Neural progenitor cell (in vitro differentiated cells): ENCODE data around the gene PTP4A2. TPM values are rescaled to one million over a fixed set of nuclear protein-coding genes. Genes with fewer than 3 reads are reported as not detected.

Source experiments
- DNase-seq: peaks from one replicate; pipeline ENCODE4 v3.0.0-alpha.2; 2016; ENCODE audit warnings: low spot score
- H2AFZ ChIP-seq: fragments of 200-600 bp; sonication (generic); replicated peaks from 2 replicates; pipeline ENCODE4 v1.6.1; 2016; ENCODE audit warnings: antibody characterized with exemption
- H3F3A ChIP-seq: fragments of 200-600 bp; sonication (generic); 2 replicates; pipeline ENCODE4 v1.6.1; 2016; ENCODE audit warnings: antibody characterized with exemption, low read depth
- H3K27ac ChIP-seq: fragments of 200-600 bp; sonication (generic); 2 replicates; pipeline ENCODE4 v1.5.1; 2016; ENCODE audit warnings: mild to moderate bottlenecking
- H3K27me3 ChIP-seq: fragments of 200-600 bp; sonication (generic); 2 replicates; pipeline ENCODE4 v1.6.1; 2016; ENCODE audit warnings: mild to moderate bottlenecking, moderate library complexity
- H3K36me3 ChIP-seq: fragments of 200-600 bp; sonication (generic); 2 replicates; pipeline ENCODE4 v1.5.1; 2016
- H3K4me1 ChIP-seq: fragments of 200-600 bp; sonication (generic); 2 replicates; pipeline ENCODE4 v1.6.1; 2016; ENCODE audit warnings: mixed run types
- H3K4me2 ChIP-seq: fragments of 200-600 bp; sonication (generic); 2 replicates; pipeline ENCODE4 v1.6.1; 2016
- H3K4me3 ChIP-seq: fragments of 200-600 bp; sonication (generic); 2 replicates; pipeline ENCODE4 v1.5.1; 2016
- H3K79me2 ChIP-seq: fragments of 200-600 bp; sonication (generic); 2 replicates; pipeline ENCODE4 v1.6.1; 2016; ENCODE audit warnings: low read depth
- H3K9ac ChIP-seq: fragments of 200-600 bp; sonication (generic); 2 replicates; pipeline ENCODE4 v1.6.1; 2016
- H3K9me3 ChIP-seq: fragments of 200-600 bp; sonication (generic); 2 replicates; pipeline ENCODE4 v1.5.1; 2016; ENCODE audit warnings: low read depth
- H4K20me1 ChIP-seq: fragments of 200-600 bp; sonication (generic); 2 replicates; pipeline ENCODE4 v1.6.1; 2016; ENCODE audit warnings: low read depth
- H3K27ac Mint-ChIP-seq: 3 replicates; pipeline ENCODE4 v1.8.0; 2021; ENCODE audit warnings: mixed read lengths
- H3K27me3 Mint-ChIP-seq: 2 replicates; pipeline ENCODE4 v1.8.0; 2022; ENCODE audit warnings: low read depth, mild to moderate bottlenecking, inconsistent platforms, moderate library complexity, mixed read lengths; ENCODE audit not compliant: insufficient read depth
- H3K36me3 Mint-ChIP-seq: 3 replicates; pipeline ENCODE4 v1.8.0; 2021; ENCODE audit warnings: mixed read lengths
- H3K4me1 Mint-ChIP-seq: 3 replicates; pipeline ENCODE4 v1.8.0; 2021; ENCODE audit warnings: mixed read lengths
- H3K4me3 Mint-ChIP-seq: 3 replicates; pipeline ENCODE4 v1.8.0; 2021; ENCODE audit warnings: mild to moderate bottlenecking, moderate library complexity, mixed read lengths
- H3K9me3 Mint-ChIP-seq: 3 replicates; pipeline ENCODE4 v1.8.0; 2020; ENCODE audit warnings: mixed read lengths
- EZH2 ChIP-seq: fragments of 200-600 bp; sonication (generic); IDR thresholded peaks from 2 replicates; pipeline ENCODE4 v1.6.1; 2017; ENCODE audit warnings: antibody characterized with exemption, mild to moderate bottlenecking, moderate library complexity
- EZH2phosphoT487 ChIP-seq: fragments of 200-600 bp; sonication (generic); IDR thresholded peaks from 2 replicates; pipeline ENCODE4 v1.6.1; 2017; ENCODE audit warnings: antibody characterized with exemption
- total RNA-seq: library from RNA; depleted of rRNA; stranded (reverse); fragments of >200 nt; gene quantifications from 2 replicates; pipeline ENCODE4 v1.2.3, GENCODE V29; 2015; ENCODE audit warnings: low replicate concordance
- TF ChIP-seq, protein P1 (sequence below): fragments of 200-600 bp; sonication (generic); IDR thresholded peaks from 2 replicates; pipeline ENCODE4 v1.5.1; 2017; ENCODE audit warnings: antibody characterized with exemption, mild to moderate bottlenecking

PTP4A2 gene
- total RNA-seq, 1 donor from 2014 or later = 540 TPM

DNA sequence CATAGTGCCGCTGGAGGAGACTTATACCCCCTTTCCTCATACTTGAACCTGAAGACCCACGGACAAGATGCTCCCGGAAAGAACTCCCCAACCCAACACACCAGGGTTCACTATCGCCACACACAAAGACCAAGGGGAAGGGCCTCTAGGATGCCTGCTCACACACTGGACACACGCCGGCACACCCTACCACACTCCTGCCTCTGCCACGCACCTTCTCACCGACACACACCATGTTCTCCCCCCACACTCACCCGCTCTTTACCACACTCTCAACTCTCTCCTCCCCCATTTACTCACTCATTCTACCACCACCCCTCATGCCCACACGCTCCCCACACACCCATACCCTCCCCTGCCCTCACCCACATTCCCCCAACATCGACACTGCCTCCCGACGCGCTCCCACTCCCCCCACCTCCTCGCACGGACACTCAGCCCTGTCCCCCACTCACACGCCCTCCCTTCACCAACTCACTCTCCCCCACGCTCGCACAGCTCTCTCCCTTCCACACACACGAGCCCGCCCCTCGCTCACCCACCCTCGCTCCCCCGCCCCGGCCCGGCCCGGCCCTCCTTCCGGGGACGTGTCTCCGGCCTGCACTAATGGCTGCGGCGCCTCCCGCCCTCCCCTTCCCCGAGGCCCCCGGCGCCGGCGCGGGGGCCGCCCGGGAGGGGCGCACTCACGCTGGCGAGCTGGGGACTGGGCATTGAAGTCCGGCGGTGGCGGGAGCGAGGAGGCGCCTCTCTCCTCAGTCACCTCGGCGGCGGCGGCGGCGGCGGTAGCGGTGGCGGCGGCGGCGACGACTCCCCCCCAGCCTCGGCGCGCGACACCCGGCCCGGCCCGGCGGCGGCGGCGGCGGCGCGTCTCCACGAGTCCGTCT lies 626 bp downstream of the PTP4A2 start:
- Histone ChIP-seq H3K9ac (peak overlapping the region; percentile 48), H2AFZ (no peak overlapping the region), H3K27ac (peak overlapping the region; percentile 71), H4K20me1 (peaks cover 53% of the 10 kb centered on the region), H3F3A (peaks cover 60% of the 10 kb centered on the region), H3K9me3 (no peaks in the 10 kb centered on the region), H3K4me2 (peak overlapping the region; percentile 86), H3K27me3 (no peaks in the 10 kb centered on the region), H3K36me3 (no peaks in the 10 kb centered on the region), H3K79me2 (peaks cover 53% of the 10 kb centered on the region), H3K4me3 (peak overlapping the region; percentile 97), H3K4me1 (peaks cover 40% of the 10 kb centered on the region)
- peaks cover 58% of the 10 kb centered on the region for H3K4me1 Mint-ChIP-seq
- TF ChIP-seq EZH2 (no peak), EZH2phosphoT487 (no peak)
- TF ChIP-seq, protein P1, sequence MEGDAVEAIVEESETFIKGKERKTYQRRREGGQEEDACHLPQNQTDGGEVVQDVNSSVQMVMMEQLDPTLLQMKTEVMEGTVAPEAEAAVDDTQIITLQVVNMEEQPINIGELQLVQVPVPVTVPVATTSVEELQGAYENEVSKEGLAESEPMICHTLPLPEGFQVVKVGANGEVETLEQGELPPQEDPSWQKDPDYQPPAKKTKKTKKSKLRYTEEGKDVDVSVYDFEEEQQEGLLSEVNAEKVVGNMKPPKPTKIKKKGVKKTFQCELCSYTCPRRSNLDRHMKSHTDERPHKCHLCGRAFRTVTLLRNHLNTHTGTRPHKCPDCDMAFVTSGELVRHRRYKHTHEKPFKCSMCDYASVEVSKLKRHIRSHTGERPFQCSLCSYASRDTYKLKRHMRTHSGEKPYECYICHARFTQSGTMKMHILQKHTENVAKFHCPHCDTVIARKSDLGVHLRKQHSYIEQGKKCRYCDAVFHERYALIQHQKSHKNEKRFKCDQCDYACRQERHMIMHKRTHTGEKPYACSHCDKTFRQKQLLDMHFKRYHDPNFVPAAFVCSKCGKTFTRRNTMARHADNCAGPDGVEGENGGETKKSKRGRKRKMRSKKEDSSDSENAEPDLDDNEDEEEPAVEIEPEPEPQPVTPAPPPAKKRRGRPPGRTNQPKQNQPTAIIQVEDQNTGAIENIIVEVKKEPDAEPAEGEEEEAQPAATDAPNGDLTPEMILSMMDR = no peak
- H3K9me3 Mint-ChIP-seq = no peaks in the 10 kb centered on the region
- H3K36me3 Mint-ChIP-seq = no peaks in the 10 kb centered on the region
- DNase-seq = peak; percentile 82
- no peaks in the 10 kb centered on the region for H3K27me3 Mint-ChIP-seq
- peak overlapping the region; percentile 74 for H3K27ac Mint-ChIP-seq
- H3K4me3 Mint-ChIP-seq = peak overlapping the region; percentile 99

DNA sequence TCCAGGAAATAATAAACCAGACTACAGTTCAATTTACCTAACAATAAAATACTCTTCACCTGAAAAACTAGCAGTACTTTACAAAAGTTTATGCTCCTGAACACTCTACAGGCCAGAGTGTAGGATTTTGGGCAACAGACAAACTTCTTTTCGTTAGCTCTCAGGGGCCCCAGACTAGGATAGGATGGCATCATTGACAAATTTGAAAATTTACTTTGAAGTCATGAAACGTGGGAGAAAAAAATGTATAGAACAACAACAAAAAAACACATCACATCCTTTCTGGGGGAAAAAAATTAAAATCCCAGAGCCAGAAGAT lies 1.2 kb downstream of the PTP4A2 start:
- Mint-ChIP-seq H3K27ac (peak overlapping the region; percentile 74), H3K4me3 (peak overlapping the region; percentile 99), H3K4me1 (peaks cover 58% of the 10 kb centered on the region), H3K36me3 (no peaks in the 10 kb centered on the region), H3K9me3 (no peaks in the 10 kb centered on the region), H3K27me3 (no peaks in the 10 kb centered on the region)
- Histone ChIP-seq H3K4me3 (peak overlapping the region; percentile 97), H3K9me3 (no peaks in the 10 kb centered on the region), H3K4me2 (peak overlapping the region; percentile 86), H3K79me2 (peaks cover 59% of the 10 kb centered on the region), H3K4me1 (peaks cover 40% of the 10 kb centered on the region), H2AFZ (no peak overlapping the region), H3K9ac (peak overlapping the region; percentile 48), H3F3A (peaks cover 55% of the 10 kb centered on the region), H4K20me1 (peaks cover 59% of the 10 kb centered on the region), H3K36me3 (no peaks in the 10 kb centered on the region), H3K27me3 (no peaks in the 10 kb centered on the region), H3K27ac (no peak overlapping the region)
- TF ChIP-seq EZH2phosphoT487 = no peak
- DNase-seq = no peak

- Histone ChIP-seq H2AFZ (no peak overlapping the region), H3K4me2 (peak overlapping the region; percentile 86), H3K4me3 (peak overlapping the region; percentile 97), H3K27me3 (no peaks in the 10 kb centered on the region), H3K79me2 (peaks cover 64% of the 10 kb centered on the region), H4K20me1 (peaks cover 64% of the 10 kb centered on the region), H3K27ac (no peak overlapping the region), H3K9ac (peak overlapping the region; percentile 48), H3F3A (peaks cover 54% of the 10 kb centered on the region), H3K9me3 (no peaks in the 10 kb centered on the region), H3K36me3 (no peaks in the 10 kb centered on the region), H3K4me1 (peaks cover 43% of the 10 kb centered on the region)
- Mint-ChIP-seq H3K9me3 (no peaks in the 10 kb centered on the region), H3K36me3 (no peaks in the 10 kb centered on the region), H3K4me3 (peak overlapping the region; percentile 99), H3K4me1 (peaks cover 62% of the 10 kb centered on the region), H3K27me3 (no peaks in the 10 kb centered on the region), H3K27ac (no peak overlapping the region)
- TF ChIP-seq, protein P1 = no peak
- TF ChIP-seq EZH2phosphoT487 = no peak
- no peak for TF ChIP-seq EZH2
- DNase-seq = no peak
Measured at GRCh38 chr1:31936278-31936980, 1.7 kb downstream of the PTP4A2 start.
